HG02943 (cell line): ENCODE results near the gene ZSWIM1.

ENCODE experiments used
- ATAC-seq: cut with Tn5 transposase; IDR thresholded peaks from one replicate; pipeline ENCODE4 v1.9.1; 2021; ENCODE audit warnings: mild to moderate bottlenecking, low read depth, moderate library complexity; ENCODE audit not compliant: unreplicated experiment

Gene ZSWIM1

GRCh38 chr20:45904583-45905504, 23.8 kb downstream of the ZSWIM1 start:
- ATAC-seq = no peak

- ATAC-seq = no peak
Measured at GRCh38 chr20:45905505-45906079, 24.6 kb downstream of the ZSWIM1 start.

DNA sequence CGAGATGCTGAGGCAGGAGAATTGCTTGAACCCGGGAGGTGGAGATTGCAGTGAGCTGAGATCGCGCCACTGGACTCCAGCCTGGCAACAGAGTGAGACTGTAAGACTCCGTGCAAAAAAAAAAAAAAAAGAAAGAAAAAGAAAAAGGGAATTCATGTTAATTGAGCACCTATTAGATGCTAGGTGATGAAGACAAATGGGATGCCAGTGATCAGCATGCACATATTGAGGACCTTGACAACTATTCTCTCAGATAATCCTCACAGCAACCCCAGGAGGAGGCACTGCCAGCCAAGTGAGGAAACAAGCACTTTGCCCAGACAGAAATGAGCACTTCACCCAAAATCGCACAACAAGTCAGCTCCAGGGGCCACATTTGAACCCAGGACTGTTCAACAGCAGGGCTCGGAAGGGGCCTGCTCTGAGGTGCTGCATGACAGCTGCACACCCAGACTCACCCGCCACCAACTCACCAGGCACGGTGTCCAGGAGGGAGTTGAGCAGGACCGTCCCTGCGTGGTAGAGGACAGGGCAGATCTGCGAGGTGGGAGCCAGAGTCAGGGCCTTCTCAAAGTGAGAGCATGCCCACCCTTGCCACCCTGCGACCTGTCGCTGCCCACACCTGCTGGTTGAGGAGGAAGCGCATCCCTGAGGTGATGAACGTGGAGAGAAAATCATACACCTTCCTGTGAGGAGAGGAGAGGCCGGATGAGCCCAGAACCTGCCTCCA, 26.4 kb downstream of the ZSWIM1 start:
- ATAC-seq = no peak

- ATAC-seq = no peak
Measured at GRCh38 chr20:45908084-45908483, 27.1 kb downstream of the ZSWIM1 start.

- ATAC-seq = no peak
Measured at GRCh38 chr20:45909336-45909808, 28.3 kb downstream of the ZSWIM1 start.

GRCh38 chr20:45909817-45910669, 29.0 kb downstream of the ZSWIM1 start:
- ATAC-seq = no peak

DNA sequence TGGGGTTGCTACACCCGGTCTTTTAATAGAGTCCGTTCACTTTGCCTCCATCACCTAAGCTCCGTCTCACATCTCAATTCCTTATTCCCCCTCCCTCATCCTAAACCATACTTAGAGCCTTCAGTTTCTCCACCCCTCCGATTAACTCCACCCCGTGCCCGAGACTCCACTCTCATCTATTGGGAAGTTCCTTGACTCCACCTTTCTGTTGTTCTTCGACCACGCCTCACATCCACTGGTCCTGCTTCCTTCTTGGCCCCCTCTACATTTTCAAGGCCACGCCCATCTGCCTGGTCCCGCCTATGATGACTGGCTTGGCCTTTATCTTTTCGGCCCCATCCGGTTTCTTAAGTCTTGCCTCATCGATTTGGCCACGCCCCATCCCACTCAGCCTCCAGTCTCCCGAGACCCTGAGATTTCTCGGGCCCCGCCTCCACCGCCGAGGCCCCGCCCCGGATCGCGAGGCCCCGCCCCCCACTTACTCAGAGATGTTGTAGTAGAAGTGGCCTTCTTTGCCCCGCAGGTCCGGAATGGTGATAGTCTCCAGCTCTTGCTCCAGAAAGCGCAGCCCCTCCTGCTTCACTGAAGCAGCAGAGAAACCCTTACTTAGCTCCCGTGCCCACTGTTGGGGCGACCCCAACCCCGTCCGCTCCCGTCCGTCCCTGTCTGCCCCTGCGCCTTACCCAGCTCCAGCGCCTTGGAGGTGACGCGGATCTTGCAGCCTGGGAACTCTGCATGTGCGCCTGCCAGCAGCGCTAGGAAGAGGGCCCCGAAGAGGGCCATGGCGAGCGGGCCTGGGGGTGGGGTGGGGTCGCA, 29.9 kb downstream of the ZSWIM1 start:
- ATAC-seq = peak; percentile 84

GRCh38 chr20:45911486-45912343, 30.7 kb downstream of the ZSWIM1 start, which contains the start of gene PLTP:
Gene PLTP, minus strand, starts transcription at chr20:45912155. Its CDS starts 703 bp downstream, at chr20:45911452.
- ATAC-seq = no peak

GRCh38 chr20:45912344-45912682, 31.3 kb downstream of the ZSWIM1 start:
- ATAC-seq = no peak

DNA sequence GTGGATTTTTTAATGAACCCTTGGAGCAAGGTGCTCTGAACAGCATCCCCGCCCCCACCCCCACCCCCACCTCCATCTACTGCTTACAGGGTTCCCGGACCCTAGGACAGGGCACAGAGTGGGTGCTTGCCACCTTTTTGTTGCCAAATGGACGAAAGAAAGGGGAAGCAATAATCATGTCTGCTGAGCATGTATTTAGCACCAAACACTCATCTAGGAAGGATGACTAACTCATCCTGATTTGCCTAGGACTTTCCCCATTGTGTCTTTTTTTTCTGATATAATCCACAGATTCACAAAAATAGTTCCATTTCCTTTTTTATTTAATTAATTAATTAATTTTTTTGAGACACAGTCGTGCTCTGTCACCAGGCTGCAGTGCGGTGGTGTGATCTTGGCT, 32.1 kb downstream of the ZSWIM1 start:
- ATAC-seq = no peak

GRCh38 chr20:45917790-45918141, 36.7 kb downstream of the ZSWIM1 start:
- no peak for ATAC-seq

DNA sequence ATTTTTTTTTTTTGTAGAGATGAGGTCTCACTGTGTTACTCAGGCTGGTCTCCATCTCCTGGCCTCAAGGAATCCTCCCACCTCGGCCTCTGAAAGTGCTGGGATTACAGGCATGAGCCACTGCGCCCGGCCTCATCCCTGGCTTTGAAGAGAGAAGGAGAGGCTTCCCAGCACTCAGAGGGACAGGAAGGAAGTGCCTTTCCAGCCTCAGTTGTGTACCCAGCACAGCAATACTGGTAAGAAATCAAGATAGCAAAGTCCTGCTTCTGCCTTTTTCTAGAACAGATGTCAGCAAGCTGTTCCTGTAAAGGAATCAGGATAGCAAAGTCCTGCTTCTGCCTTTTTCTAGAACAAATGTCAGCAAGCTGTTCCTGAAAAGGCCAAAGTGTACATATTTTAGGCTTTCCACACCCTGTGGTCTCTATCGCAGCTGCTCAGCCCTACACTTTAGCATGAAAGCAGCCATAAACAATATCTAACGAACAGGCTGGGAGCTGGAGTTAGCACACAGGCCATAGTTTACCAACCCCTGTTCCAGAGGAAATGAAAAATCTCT, 37.2 kb downstream of the ZSWIM1 start:
- no peak for ATAC-seq

- no peak for ATAC-seq
Measured at GRCh38 chr20:45918779-45919537, 37.9 kb downstream of the ZSWIM1 start.

DNA sequence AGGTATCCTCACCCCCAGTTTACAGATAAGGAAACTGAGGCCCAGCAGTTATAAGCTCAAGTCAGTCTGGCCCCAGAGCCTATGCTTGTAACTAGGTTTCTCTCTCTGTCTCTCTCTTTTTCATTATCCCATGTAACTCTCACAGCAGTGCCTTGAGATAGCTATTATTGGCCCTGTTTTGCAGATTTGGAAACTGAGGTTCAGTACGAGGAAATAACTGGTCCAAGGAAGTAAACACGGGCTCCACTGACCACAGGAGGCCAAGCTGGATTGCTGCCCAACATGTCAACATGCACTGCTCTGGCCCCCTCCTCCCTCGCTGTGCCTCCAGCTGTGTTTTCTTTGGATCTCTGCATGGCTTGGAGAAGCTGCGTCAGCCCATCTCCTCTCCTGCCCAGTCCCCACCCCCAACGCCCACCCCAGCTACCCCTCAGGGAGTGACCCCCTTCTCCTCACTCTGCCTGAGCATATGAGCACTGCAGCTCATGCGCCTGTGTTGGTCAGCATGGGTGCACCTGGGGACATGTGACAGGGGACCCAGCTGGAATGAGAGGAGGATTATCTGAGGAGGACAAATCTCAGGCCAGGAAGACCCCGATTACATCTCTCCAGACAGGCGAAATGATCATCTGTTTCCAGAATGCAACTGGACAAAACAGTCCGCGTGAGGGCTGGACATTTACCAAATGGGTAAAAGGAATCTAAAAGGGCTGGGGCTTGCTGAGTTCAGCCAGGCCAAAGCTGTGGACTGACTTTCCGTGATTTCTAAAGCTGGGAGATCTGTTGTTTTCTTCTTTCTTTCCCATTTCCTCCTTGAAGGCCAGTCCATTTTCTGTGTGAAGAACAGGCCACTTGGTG, 38.7 kb downstream of the ZSWIM1 start:
- no peak for ATAC-seq

GRCh38 chr20:45920462-45921336, 39.7 kb downstream of the ZSWIM1 start:
- ATAC-seq = no peak
